DOHH2 (cell line): ENCODE measurements around the gene ZNF483.
A peak's percentile ranks its signal among the peaks of the same experiment; 100 is the strongest.
"Not testable (repeated sequence)": the region's sequence is repeated elsewhere in the genome, so short reads cannot be mapped to it uniquely, and the experiment has no call there.

Source experiments
- H3F3A ChIP-seq: fragments of 200-600 bp; sonication (generic), shearing (Covaris generic); 2 replicates; pipeline ENCODE4 v1.6.0; 2016; ENCODE audit warnings: antibody characterized with exemption, mild to moderate bottlenecking; ENCODE audit not compliant: control insufficient read depth, insufficient read depth
- H3K27ac ChIP-seq: fragments of 200-600 bp; sonication (generic); 2 replicates; pipeline ENCODE4 v1.5.1; 2014; ENCODE audit warnings: low read depth, mild to moderate bottlenecking, low read length, moderate library complexity
- H3K27me3 ChIP-seq: fragments of 200-600 bp; sonication (generic); 2 replicates; pipeline ENCODE4 v1.6.1; 2014; ENCODE audit warnings: mild to moderate bottlenecking, low read length, mixed read lengths; ENCODE audit not compliant: control insufficient read depth
- H3K36me3 ChIP-seq: fragments of 200-600 bp; sonication (generic); 2 replicates; pipeline ENCODE4 v1.6.1; 2014; ENCODE audit warnings: mild to moderate bottlenecking, low read length, moderate library complexity, mixed read lengths; ENCODE audit not compliant: control insufficient read depth
- H3K4me1 ChIP-seq: fragments of 200-600 bp; sonication (generic); 2 replicates; pipeline ENCODE4 v1.6.1; 2014; ENCODE audit warnings: mild to moderate bottlenecking, low read length, mixed read lengths; ENCODE audit not compliant: control insufficient read depth
- H3K4me2 ChIP-seq: fragments of 200-600 bp; sonication (generic); 2 replicates; pipeline ENCODE4 v1.6.0; 2014; ENCODE audit warnings: mild to moderate bottlenecking, low read length, moderate library complexity
- H3K4me3 ChIP-seq: fragments of 200-600 bp; sonication (generic); 2 replicates; pipeline ENCODE4 v1.5.1; 2014; ENCODE audit warnings: mild to moderate bottlenecking, low read length, mixed read lengths
- H3K79me2 ChIP-seq: fragments of 200-600 bp; sonication (generic); 2 replicates; pipeline ENCODE4 v1.6.1; 2014; ENCODE audit warnings: mild to moderate bottlenecking, low read length, mixed read lengths; ENCODE audit not compliant: control insufficient read depth
- H3K9me2 ChIP-seq: fragments of 200-600 bp; sonication (generic); replicated peaks from 2 replicates; pipeline ENCODE4 v1.6.1; 2014; ENCODE audit warnings: mild to moderate bottlenecking, low read length, mixed read lengths; ENCODE audit not compliant: control insufficient read depth
- H3K9me3 ChIP-seq: fragments of 200-600 bp; sonication (generic); 2 replicates; pipeline ENCODE4 v1.6.1; 2014; ENCODE audit warnings: antibody characterized with exemption, low read length, mixed read lengths; ENCODE audit not compliant: control insufficient read depth, insufficient read depth
- H4K20me1 ChIP-seq: fragments of 200-600 bp; sonication (generic); 2 replicates; pipeline ENCODE4 v1.6.0; 2014; ENCODE audit warnings: low read depth, mild to moderate bottlenecking, antibody characterized with exemption, low read length, moderate library complexity; ENCODE audit not compliant: control insufficient read depth, insufficient read depth
- CTCF ChIP-seq: fragments of 200-600 bp; sonication (generic); IDR thresholded peaks from one replicate; pipeline ENCODE4 v1.5.1; 2014; ENCODE audit warnings: antibody characterized with exemption, mild to moderate bottlenecking, low read depth, low read length; ENCODE audit not compliant: poor library complexity, severe bottlenecking
- EZH2phosphoT487 ChIP-seq: fragments of 200-600 bp; sonication (generic); IDR thresholded peaks from 2 replicates; pipeline ENCODE4 v1.6.1; 2017; ENCODE audit warnings: borderline replicate concordance, mild to moderate bottlenecking, antibody characterized with exemption, low read length, moderate library complexity, mixed read lengths

Gene ZNF483

DNA sequence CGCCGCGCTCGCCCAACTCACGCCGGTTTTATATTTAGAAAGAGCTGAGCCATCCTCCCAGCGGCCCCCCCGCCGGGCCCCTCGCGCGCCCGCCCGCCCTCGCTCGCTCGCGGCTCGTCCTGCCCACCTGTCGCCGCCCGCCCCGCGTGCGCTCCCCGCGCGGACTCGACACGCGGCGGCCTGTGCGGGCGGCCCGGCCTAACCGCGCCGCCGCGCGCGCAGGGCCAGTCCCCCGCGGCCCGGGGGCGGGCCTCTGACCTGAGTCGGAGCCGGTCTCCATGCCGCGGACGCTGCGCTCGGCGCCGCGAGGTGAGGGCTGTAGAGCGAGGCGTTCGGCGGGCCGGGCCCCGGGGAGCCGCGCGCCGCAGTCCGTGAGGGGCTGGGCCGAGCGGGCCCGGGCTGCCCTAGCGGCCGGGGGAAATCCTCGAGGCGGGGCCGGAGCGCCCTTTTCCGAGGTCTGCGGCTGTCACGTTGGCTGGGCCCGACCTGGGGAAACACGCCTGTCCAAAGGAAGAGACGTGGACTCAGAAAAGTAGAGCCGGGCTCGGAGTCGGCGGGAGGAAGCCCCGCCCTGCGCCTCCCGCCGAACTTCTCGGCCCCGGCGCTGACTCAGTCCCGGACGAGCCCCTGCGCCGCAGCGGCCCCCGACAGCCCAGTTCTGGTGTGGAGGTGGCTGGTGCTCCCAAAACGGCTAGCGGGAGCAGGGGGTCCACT, 41.0 kb upstream of the ZNF483 start, which contains the start of gene ECPAS:
ECPAS (minus strand) TSS at position 526 of the 714 bp plus-strand sequence. CDS start 11,465 bp downstream, outside the sequence.
- no peak for TF ChIP-seq CTCF
- no peak for TF ChIP-seq EZH2phosphoT487
- H3K79me2 ChIP-seq = peaks cover 51% of the 10 kb centered on the region

GRCh38 chr9:111484572-111484894, 40.4 kb upstream of the ZNF483 start:
- H3K27ac ChIP-seq = peak overlapping the region; percentile 73
- peaks cover 5% of the 10 kb centered on the region; the same call in 1 of the 2 replicates for H3F3A ChIP-seq
- TF ChIP-seq CTCF = no peak
- TF ChIP-seq EZH2phosphoT487 = no peak
- peaks cover 21% of the 10 kb centered on the region for H3K4me1 ChIP-seq
- no peaks in the 10 kb centered on the region for H3K27me3 ChIP-seq
- H3K9me2 ChIP-seq = no peaks in the 10 kb centered on the region
- H3K4me3 ChIP-seq = peak overlapping the region; percentile 95
- peaks cover 3% of the 10 kb centered on the region; the same call in 1 of the 2 replicates for H3K36me3 ChIP-seq
- peak overlapping the region; percentile 92 for H3K4me2 ChIP-seq
- peaks cover 17% of the 10 kb centered on the region; the same call in 1 of the 2 replicates for H4K20me1 ChIP-seq
- H3K79me2 ChIP-seq = peaks cover 45% of the 10 kb centered on the region
- no peaks in the 10 kb centered on the region for H3K9me3 ChIP-seq

More for the DNA sequence above, 41.0 kb upstream of the ZNF483 start, which contains the start of gene ECPAS:
- Histone ChIP-seq H3K27ac (peak within 1 kb of the TSS; percentile 73), H3K36me3 (peaks cover 3% of the 10 kb centered on the region; the same call in 1 of the 2 replicates), H3K9me3 (no peaks in the 10 kb centered on the region), H3K27me3 (no peaks in the 10 kb centered on the region), H3K4me3 (peak within 1 kb of the TSS; percentile 95), H4K20me1 (peaks cover 20% of the 10 kb centered on the region; the same call in 1 of the 2 replicates), H3F3A (peaks cover 5% of the 10 kb centered on the region; the same call in 1 of the 2 replicates), H3K4me2 (peak within 1 kb of the TSS; percentile 92), H3K4me1 (peaks cover 22% of the 10 kb centered on the region), H3K9me2 (no peaks in the 10 kb centered on the region)

- not testable (repeated sequence) for H3K36me3 ChIP-seq, H3K4me3 ChIP-seq, H3K4me2 ChIP-seq, H3F3A ChIP-seq, H3K27ac ChIP-seq, H3K9me2 ChIP-seq, H3K9me3 ChIP-seq, H4K20me1 ChIP-seq, H3K4me1 ChIP-seq, H3K79me2 ChIP-seq
- peaks cover 11% of the 10 kb centered on the region; the same call in 1 of the 2 replicates for H3K27me3 ChIP-seq
Measured at GRCh38 chr9:111497196-111497595, 27.8 kb upstream of the ZNF483 start.

GRCh38 chr9:111501005-111501562, 23.9 kb upstream of the ZNF483 start:
- peaks cover 6% of the 10 kb centered on the region; the same call in 1 of the 2 replicates for H3K4me1 ChIP-seq
- no peaks in the 10 kb centered on the region for H4K20me1 ChIP-seq
- no peaks in the 10 kb centered on the region for H3F3A ChIP-seq
- no peaks in the 10 kb centered on the region for H3K9me2 ChIP-seq
- H3K27me3 ChIP-seq = 0 out of 2 replicates have a peak, but pooled peaks cover 2% of the 10 kb centered on the region
- H3K4me3 ChIP-seq = no peak overlapping the region
- no peak overlapping the region for H3K27ac ChIP-seq
- TF ChIP-seq CTCF = no peak
- no peak for TF ChIP-seq EZH2phosphoT487
- H3K79me2 ChIP-seq = no peaks in the 10 kb centered on the region
- H3K4me2 ChIP-seq = no peak overlapping the region
- H3K36me3 ChIP-seq = no peaks in the 10 kb centered on the region
- no peaks in the 10 kb centered on the region for H3K9me3 ChIP-seq
